HepG2 (cell line): Measurements from ENCODE around the gene SBK3. TPM values are rescaled to one million over a fixed set of nuclear protein-coding genes. Genes with fewer than 3 reads are reported as not detected.

Experiments used
- ARNT2 ChIP-seq: sonication (generic); formaldehyde crosslinking; IDR thresholded peaks from 2 replicates; pipeline ENCODE4 v1.8.0; 2022; ENCODE audit warnings: mild to moderate bottlenecking, low read depth, missing genetic modification reagents, moderate library complexity
- CC2D1A ChIP-seq: sonication (generic); formaldehyde crosslinking; IDR thresholded peaks from 2 replicates; pipeline ENCODE4 v1.8.1; 2023; ENCODE audit warnings: mild to moderate bottlenecking, missing genetic modification reagents
- DPF2 ChIP-seq: sonication (generic); formaldehyde crosslinking; IDR thresholded peaks from 2 replicates; pipeline ENCODE4 v1.4.0; 2020; ENCODE audit warnings: mild to moderate bottlenecking, low read depth, missing genetic modification reagents, borderline replicate concordance
- EP300 ChIP-seq, 3 experiments: sonication (generic) in 1 of 3; formaldehyde crosslinking in 1 of 3; IDR thresholded peaks; 2 replicates each; pipeline versions ENCODE4 v1.5.1 to v1.6.1; 2011 to 2020; ENCODE audit warnings: low read depth in 2 of 3, low read length in 2 of 3, borderline replicate concordance in 1 of 3, improper control_type of control experiment in 1 of 3, mild to moderate bottlenecking in 1 of 3, missing genetic modification reagents in 1 of 3, moderate library complexity in 1 of 3
- FOXO1 ChIP-seq: sonication (generic); formaldehyde crosslinking; IDR thresholded peaks from 2 replicates; pipeline ENCODE4 v1.4.0; 2020; ENCODE audit warnings: missing genetic modification reagents
- IRF2 ChIP-seq: IDR thresholded peaks from 2 replicates; pipeline ENCODE4 v1.6.1; 2018; ENCODE audit warnings: missing genetic modification reagents, missing compliant biosample characterization
- KAT8 ChIP-seq: IDR thresholded peaks from 2 replicates; pipeline ENCODE4 v1.6.1; 2016; ENCODE audit warnings: missing genetic modification reagents, missing compliant biosample characterization
- MIER2 ChIP-seq: IDR thresholded peaks from 2 replicates; pipeline ENCODE4 v1.6.1; 2016; ENCODE audit warnings: missing biosample characterization, missing genetic modification reagents
- TARDBP ChIP-seq: sonication (generic); formaldehyde crosslinking; IDR thresholded peaks from 2 replicates; pipeline ENCODE4 v1.8.0; 2022; ENCODE audit warnings: mild to moderate bottlenecking, missing genetic modification reagents
- YEATS2 ChIP-seq: sonication (generic); formaldehyde crosslinking; IDR thresholded peaks from 2 replicates; pipeline ENCODE4 v1.4.0; 2020; ENCODE audit warnings: missing genetic modification reagents, borderline replicate concordance
- ZBTB3 ChIP-seq: sonication (generic); formaldehyde crosslinking; IDR thresholded peaks from 2 replicates; pipeline ENCODE4 v1.4.0; 2020; ENCODE audit warnings: low read depth, mild to moderate bottlenecking, moderate library complexity, missing genetic modification reagents, borderline replicate concordance
- ZC3H13 ChIP-seq: sonication (generic); formaldehyde crosslinking; IDR thresholded peaks from 2 replicates; pipeline ENCODE4 v1.8.1; 2023; ENCODE audit warnings: mild to moderate bottlenecking, missing genetic modification reagents, moderate library complexity
- polyA plus RNA-seq, 8 experiments: library from polyadenylated mRNA; depleted of rRNA in 3 of 8; stranded (reverse) in 7 of 8; unstranded in 1 of 8; fragments of >200 nt; fragmentation: Illumina TruSeq in 4 of 8; extraction: Trizol in 4 of 8; gene quantifications; 2 replicates each; pipeline versions ENCODE4 v1.2.1 to v1.2.3, GENCODE V29; 2011 to 2016; ENCODE audit warnings: low read depth in 4 of 8, missing spikeins in 1 of 8, mixed read lengths in 1 of 8; ENCODE audit not compliant: insufficient read depth in 1 of 8
- total RNA-seq, 5 experiments: library from RNA; depleted of rRNA; stranded (reverse); fragments of >200 nt; fragmentation: Illumina TruSeq; extraction: Trizol; gene quantifications; 2 replicates each; pipeline ENCODE4 v1.2.3, GENCODE V29; 2016; ENCODE audit warnings: low read depth in 1 of 5
- TF ChIP-seq, protein P1 (sequence below): sonication (generic); formaldehyde crosslinking; IDR thresholded peaks from 2 replicates; pipeline ENCODE4 v1.8.0; 2022; ENCODE audit warnings: mild to moderate bottlenecking, missing genetic modification reagents, moderate library complexity
- TF ChIP-seq, protein P2 (sequence below): IDR thresholded peaks from 2 replicates; pipeline ENCODE4 v1.6.1; 2016; ENCODE audit warnings: control low read depth
- TF ChIP-seq, protein P3 (sequence below): sonication (generic); formaldehyde crosslinking; IDR thresholded peaks from 2 replicates; pipeline ENCODE4 v1.9.0; 2021; ENCODE audit warnings: missing genetic modification reagents, mild to moderate bottlenecking, borderline replicate concordance
- TF ChIP-seq, protein P4 (sequence below): IDR thresholded peaks from 2 replicates; pipeline ENCODE4 v1.4.0; 2020; ENCODE audit warnings: mild to moderate bottlenecking, missing genetic modification reagents
- TF ChIP-seq, protein P5 (sequence below): sonication (generic); formaldehyde crosslinking; conservative IDR thresholded peaks from 2 replicates; pipeline ENCODE4 v1.4.0; 2020; ENCODE audit warnings: missing genetic modification reagents

Gene SBK3
- total and polyA plus RNA-seq, 2 of the 13 experiments (the other 11 are each of a cell fraction or from before 2014, with no cell fraction given) = 0.66 to 0.77 TPM

DNA sequence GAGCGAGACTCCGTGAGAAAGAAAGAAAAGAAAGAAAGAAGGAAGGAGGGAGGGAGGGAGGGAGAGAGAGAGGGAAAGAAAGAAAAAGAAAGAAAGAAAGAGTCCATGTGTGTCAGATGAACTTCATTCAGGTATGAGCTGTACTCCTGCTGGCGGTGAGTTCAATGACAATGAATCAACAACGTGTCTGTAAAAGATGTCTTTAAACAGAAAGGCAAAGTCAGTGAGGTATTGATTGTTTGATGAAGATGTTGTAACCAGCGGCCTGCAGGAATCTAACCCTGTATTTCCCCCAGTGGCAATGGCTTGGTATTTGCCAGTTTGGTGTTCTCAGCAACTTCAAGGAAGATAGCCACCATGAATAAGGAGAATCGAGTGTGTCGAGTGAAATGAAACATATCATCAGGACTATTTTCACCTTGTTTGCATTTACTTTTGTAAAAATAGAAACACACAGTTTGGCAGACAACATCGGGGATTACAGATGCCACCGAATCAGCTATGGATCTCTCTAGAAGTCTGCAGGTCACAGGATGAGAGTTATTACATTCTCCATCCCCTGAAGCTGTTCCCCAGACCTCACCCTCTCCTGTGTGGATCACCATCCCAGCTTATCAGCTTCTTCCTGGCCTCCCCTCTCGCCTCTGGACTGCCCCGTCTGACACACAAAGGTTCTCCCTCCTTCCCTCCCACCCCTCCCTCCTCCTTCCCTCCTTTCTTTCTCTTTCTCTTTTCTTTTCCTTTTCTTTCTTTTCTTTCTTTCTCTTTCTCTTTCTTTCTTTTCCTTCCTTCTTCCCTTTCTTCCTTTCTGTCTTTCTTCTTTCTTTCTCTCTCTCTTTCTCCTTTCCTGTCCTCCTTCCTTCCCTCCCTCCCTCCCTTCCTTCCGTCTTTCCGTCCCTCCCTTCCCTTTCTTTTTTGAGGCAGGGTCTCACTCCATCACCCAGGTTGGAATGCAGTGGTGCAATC lies 8.2 kb upstream of the SBK3 start (continued):
- no peak for TF ChIP-seq IRF2
- TF ChIP-seq ZBTB3 (CRISPR knock-in tag) = no peak
- 0 out of 2 replicates have a peak, but pooled peaks have one; percentile 14 for TF ChIP-seq YEATS2 (CRISPR knock-in tag)
- TF ChIP-seq EP300 (IDR thresholded peaks at IDR 0.05; ENCODE audit: low read depth in 2 of 2, low read length in 2 of 2) = peak in 1 of 2 experiments; percentile 66; a peak in 1 of 4 replicates
- TF ChIP-seq EP300 (CRISPR knock-in tag; IDR thresholded peaks at IDR 0.05; ENCODE audit: borderline replicate concordance) = peak; percentile 19; the same call in 1 of the 2 replicates
- TF ChIP-seq MIER2 (CRISPR knock-in tag) = peak; percentile 53; the same call in 1 of the 2 replicates
- TF ChIP-seq TARDBP (CRISPR knock-in tag) = 0 out of 2 replicates have a peak, but pooled peaks have one; percentile 27
- TF ChIP-seq, protein P1, sequence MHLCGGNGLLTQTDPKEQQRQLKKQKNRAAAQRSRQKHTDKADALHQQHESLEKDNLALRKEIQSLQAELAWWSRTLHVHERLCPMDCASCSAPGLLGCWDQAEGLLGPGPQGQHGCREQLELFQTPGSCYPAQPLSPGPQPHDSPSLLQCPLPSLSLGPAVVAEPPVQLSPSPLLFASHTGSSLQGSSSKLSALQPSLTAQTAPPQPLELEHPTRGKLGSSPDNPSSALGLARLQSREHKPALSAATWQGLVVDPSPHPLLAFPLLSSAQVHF = no peak
- TF ChIP-seq FOXO1 (CRISPR knock-in tag) = peak; percentile 56; the same call in 1 of the 2 replicates
- TF ChIP-seq, protein P2, sequence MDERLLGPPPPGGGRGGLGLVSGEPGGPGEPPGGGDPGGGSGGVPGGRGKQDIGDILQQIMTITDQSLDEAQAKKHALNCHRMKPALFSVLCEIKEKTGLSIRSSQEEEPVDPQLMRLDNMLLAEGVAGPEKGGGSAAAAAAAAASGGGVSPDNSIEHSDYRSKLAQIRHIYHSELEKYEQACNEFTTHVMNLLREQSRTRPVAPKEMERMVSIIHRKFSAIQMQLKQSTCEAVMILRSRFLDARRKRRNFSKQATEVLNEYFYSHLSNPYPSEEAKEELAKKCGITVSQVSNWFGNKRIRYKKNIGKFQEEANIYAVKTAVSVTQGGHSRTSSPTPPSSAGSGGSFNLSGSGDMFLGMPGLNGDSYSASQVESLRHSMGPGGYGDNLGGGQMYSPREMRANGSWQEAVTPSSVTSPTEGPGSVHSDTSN = no peak
- peak; percentile 29; the same call in 1 of the 2 replicates for TF ChIP-seq DPF2 (CRISPR knock-in tag)
- TF ChIP-seq ZC3H13 (CRISPR knock-in tag) = no peak
- TF ChIP-seq, protein P3, sequence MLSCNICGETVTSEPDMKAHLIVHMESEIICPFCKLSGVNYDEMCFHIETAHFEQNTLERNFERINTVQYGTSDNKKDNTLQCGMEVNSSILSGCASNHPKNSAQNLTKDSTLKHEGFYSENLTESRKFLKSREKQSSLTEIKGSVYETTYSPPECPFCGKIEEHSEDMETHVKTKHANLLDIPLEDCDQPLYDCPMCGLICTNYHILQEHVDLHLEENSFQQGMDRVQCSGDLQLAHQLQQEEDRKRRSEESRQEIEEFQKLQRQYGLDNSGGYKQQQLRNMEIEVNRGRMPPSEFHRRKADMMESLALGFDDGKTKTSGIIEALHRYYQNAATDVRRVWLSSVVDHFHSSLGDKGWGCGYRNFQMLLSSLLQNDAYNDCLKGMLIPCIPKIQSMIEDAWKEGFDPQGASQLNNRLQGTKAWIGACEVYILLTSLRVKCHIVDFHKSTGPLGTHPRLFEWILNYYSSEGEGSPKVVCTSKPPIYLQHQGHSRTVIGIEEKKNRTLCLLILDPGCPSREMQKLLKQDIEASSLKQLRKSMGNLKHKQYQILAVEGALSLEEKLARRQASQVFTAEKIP (CRISPR knock-in tag) = no peak
- TF ChIP-seq ARNT2 = 0 out of 2 replicates have a peak, but pooled peaks have one; percentile 21
- TF ChIP-seq KAT8 = peak; percentile 37
- TF ChIP-seq, protein P4, sequence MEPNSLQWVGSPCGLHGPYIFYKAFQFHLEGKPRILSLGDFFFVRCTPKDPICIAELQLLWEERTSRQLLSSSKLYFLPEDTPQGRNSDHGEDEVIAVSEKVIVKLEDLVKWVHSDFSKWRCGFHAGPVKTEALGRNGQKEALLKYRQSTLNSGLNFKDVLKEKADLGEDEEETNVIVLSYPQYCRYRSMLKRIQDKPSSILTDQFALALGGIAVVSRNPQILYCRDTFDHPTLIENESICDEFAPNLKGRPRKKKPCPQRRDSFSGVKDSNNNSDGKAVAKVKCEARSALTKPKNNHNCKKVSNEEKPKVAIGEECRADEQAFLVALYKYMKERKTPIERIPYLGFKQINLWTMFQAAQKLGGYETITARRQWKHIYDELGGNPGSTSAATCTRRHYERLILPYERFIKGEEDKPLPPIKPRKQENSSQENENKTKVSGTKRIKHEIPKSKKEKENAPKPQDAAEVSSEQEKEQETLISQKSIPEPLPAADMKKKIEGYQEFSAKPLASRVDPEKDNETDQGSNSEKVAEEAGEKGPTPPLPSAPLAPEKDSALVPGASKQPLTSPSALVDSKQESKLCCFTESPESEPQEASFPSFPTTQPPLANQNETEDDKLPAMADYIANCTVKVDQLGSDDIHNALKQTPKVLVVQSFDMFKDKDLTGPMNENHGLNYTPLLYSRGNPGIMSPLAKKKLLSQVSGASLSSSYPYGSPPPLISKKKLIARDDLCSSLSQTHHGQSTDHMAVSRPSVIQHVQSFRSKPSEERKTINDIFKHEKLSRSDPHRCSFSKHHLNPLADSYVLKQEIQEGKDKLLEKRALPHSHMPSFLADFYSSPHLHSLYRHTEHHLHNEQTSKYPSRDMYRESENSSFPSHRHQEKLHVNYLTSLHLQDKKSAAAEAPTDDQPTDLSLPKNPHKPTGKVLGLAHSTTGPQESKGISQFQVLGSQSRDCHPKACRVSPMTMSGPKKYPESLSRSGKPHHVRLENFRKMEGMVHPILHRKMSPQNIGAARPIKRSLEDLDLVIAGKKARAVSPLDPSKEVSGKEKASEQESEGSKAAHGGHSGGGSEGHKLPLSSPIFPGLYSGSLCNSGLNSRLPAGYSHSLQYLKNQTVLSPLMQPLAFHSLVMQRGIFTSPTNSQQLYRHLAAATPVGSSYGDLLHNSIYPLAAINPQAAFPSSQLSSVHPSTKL (CRISPR knock-in tag) = peak; percentile 91
- TF ChIP-seq CC2D1A = no peak
- TF ChIP-seq, protein P5, sequence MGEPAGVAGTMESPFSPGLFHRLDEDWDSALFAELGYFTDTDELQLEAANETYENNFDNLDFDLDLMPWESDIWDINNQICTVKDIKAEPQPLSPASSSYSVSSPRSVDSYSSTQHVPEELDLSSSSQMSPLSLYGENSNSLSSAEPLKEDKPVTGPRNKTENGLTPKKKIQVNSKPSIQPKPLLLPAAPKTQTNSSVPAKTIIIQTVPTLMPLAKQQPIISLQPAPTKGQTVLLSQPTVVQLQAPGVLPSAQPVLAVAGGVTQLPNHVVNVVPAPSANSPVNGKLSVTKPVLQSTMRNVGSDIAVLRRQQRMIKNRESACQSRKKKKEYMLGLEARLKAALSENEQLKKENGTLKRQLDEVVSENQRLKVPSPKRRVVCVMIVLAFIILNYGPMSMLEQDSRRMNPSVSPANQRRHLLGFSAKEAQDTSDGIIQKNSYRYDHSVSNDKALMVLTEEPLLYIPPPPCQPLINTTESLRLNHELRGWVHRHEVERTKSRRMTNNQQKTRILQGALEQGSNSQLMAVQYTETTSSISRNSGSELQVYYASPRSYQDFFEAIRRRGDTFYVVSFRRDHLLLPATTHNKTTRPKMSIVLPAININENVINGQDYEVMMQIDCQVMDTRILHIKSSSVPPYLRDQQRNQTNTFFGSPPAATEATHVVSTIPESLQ (CRISPR knock-in tag) = no peak
